Mesendoderm (in vitro differentiated cells): ENCODE results near the gene IFIT5.
"Not testable (repeated sequence)": the region's sequence is repeated elsewhere in the genome, so short reads cannot be mapped to it uniquely, and the experiment has no call there.

Source experiments
- DNase-seq: peaks from one replicate; pipeline ENCODE4 v3.0.0; 2013
- H2AK5ac ChIP-seq: 2 replicates; pipeline ENCODE4 v1.6.1; 2013; ENCODE audit warnings: low read length, inconsistent platforms
- H2BK120ac ChIP-seq: 2 replicates; pipeline ENCODE4 v1.6.1; 2013; ENCODE audit warnings: low read depth, mild to moderate bottlenecking, low read length, moderate library complexity, mixed read lengths
- H2BK15ac ChIP-seq: replicated peaks from 2 replicates; pipeline ENCODE4 v1.6.1; 2013; ENCODE audit warnings: low read depth, mild to moderate bottlenecking, moderate library complexity
- H2BK5ac ChIP-seq: 2 replicates; pipeline ENCODE4 v1.6.1; 2013; ENCODE audit warnings: low read length, inconsistent platforms
- H3K18ac ChIP-seq: 2 replicates; pipeline ENCODE4 v1.6.1; 2013; ENCODE audit warnings: mild to moderate bottlenecking, low read length, mixed read lengths
- H3K23ac ChIP-seq: one replicate; pipeline ENCODE4 v1.6.1; 2013; ENCODE audit warnings: low read length
- H3K27ac ChIP-seq: 2 replicates; pipeline ENCODE4 v1.5.1; 2013; ENCODE audit warnings: low read depth, mild to moderate bottlenecking, inconsistent platforms, low read length, moderate library complexity
- H3K27me3 ChIP-seq: 2 replicates; pipeline ENCODE4 v1.6.1; 2013; ENCODE audit warnings: low read length, control low read depth, mild to moderate bottlenecking, inconsistent platforms; ENCODE audit not compliant: insufficient read depth, poor library complexity
- H3K36me3 ChIP-seq: 2 replicates; pipeline ENCODE4 v1.6.1; 2013; ENCODE audit warnings: low read length, inconsistent platforms; ENCODE audit not compliant: control insufficient read depth, insufficient read depth
- H3K4ac ChIP-seq: one replicate; pipeline ENCODE4 v1.6.1; 2013; ENCODE audit warnings: low read depth, mild to moderate bottlenecking, low read length, moderate library complexity
- H3K4me1 ChIP-seq: 2 replicates; pipeline ENCODE4 v1.6.1; 2013; ENCODE audit warnings: low read depth, low read length, inconsistent platforms; ENCODE audit not compliant: control insufficient read depth
- H3K4me2 ChIP-seq: 2 replicates; pipeline ENCODE4 v1.6.1; 2013; ENCODE audit warnings: low read length
- H3K4me3 ChIP-seq: 2 replicates; pipeline ENCODE4 v1.5.1; 2013; ENCODE audit warnings: mild to moderate bottlenecking, low read length
- H3K56ac ChIP-seq: one replicate; pipeline ENCODE4 v1.6.1; 2013; ENCODE audit warnings: low read length
- H3K79me1 ChIP-seq: 2 replicates; pipeline ENCODE4 v1.6.1; 2013; ENCODE audit warnings: low read length, inconsistent platforms
- H3K79me2 ChIP-seq: 2 replicates; pipeline ENCODE4 v1.6.1; 2013; ENCODE audit warnings: mild to moderate bottlenecking, low read length; ENCODE audit not compliant: control insufficient read depth, insufficient read depth
- H3K9ac ChIP-seq: 2 replicates; pipeline ENCODE4 v1.6.1; 2013; ENCODE audit warnings: low read length, inconsistent platforms
- H4K5ac ChIP-seq: one replicate; pipeline ENCODE4 v1.6.1; 2013; ENCODE audit warnings: low read length
- H4K8ac ChIP-seq: one replicate; pipeline ENCODE4 v1.6.1; 2013; ENCODE audit warnings: low read depth, mild to moderate bottlenecking, control low read depth, low read length, moderate library complexity
- WGBS: extraction: QIAGEN DNeasy Blood & Tissue Kit; methylation state at CpG from one replicate; pipeline ENCODE4 v1.1.7; 2013; ENCODE audit warnings: low lambda C conversion rate, missing lambda C conversion rate; ENCODE audit not compliant: insufficient coverage; ENCODE audit errors: extremely low coverage; 5-methylcytosine and 5-hydroxymethylcytosine counted together

Gene IFIT5

GRCh38 chr10:89398003-89398749 is 16.2 kb upstream of the IFIT5 start:
- H2AK5ac ChIP-seq: no peak overlapping the region
- H3K56ac ChIP-seq: no peak overlapping the region
- no peak overlapping the region for H3K23ac ChIP-seq
- H3K79me1 ChIP-seq: no peaks in the 10 kb centered on the region
- H4K8ac ChIP-seq: no peak overlapping the region
- H3K27ac ChIP-seq: no peak overlapping the region
- no peak overlapping the region for H3K4ac ChIP-seq
- H3K36me3 ChIP-seq: no peaks in the 10 kb centered on the region
- no peak overlapping the region for H3K18ac ChIP-seq
- no peak overlapping the region for H2BK5ac ChIP-seq
- no peak for DNase-seq
- no peak overlapping the region for H2BK15ac ChIP-seq
- H3K4me3 ChIP-seq: no peak overlapping the region
- no peak overlapping the region for H4K5ac ChIP-seq
- no peaks in the 10 kb centered on the region for H3K79me2 ChIP-seq
- no peak overlapping the region for H3K9ac ChIP-seq
- H3K27me3 ChIP-seq: no peaks in the 10 kb centered on the region
- H3K4me1 ChIP-seq: no peaks in the 10 kb centered on the region
- WGBS: no CpG with 5 or more reads among the region's 5 CpGs
- H2BK120ac ChIP-seq: no peak overlapping the region
- no peak overlapping the region for H3K4me2 ChIP-seq

GRCh38 chr10:89399956-89400355 is 14.4 kb upstream of the IFIT5 start:
- H2BK5ac ChIP-seq: no peak overlapping the region
- no peak overlapping the region for H3K56ac ChIP-seq
- no peak overlapping the region for H4K5ac ChIP-seq
- H3K79me2 ChIP-seq: no peaks in the 10 kb centered on the region
- no peak overlapping the region for H2BK120ac ChIP-seq
- WGBS: no CpG with 5 or more reads among the region's 1 CpG
- H3K9ac ChIP-seq: no peak overlapping the region
- no peak overlapping the region for H3K27ac ChIP-seq
- no peak for DNase-seq
- no peak overlapping the region for H3K4ac ChIP-seq
- no peak overlapping the region for H3K4me2 ChIP-seq
- H3K18ac ChIP-seq: no peak overlapping the region
- no peaks in the 10 kb centered on the region for H3K36me3 ChIP-seq
- H2AK5ac ChIP-seq: no peak overlapping the region
- H3K23ac ChIP-seq: no peak overlapping the region
- H4K8ac ChIP-seq: no peak overlapping the region
- H3K4me3 ChIP-seq: no peak overlapping the region
- no peaks in the 10 kb centered on the region for H3K4me1 ChIP-seq
- no peak overlapping the region for H2BK15ac ChIP-seq
- no peaks in the 10 kb centered on the region for H3K27me3 ChIP-seq
- no peaks in the 10 kb centered on the region for H3K79me1 ChIP-seq

GRCh38 chr10:89403043-89403442 is 11.3 kb upstream of the IFIT5 start:
- Histone ChIP-seq H3K23ac (no peak overlapping the region), H2BK15ac (no peak overlapping the region), H3K27me3 (no peaks in the 10 kb centered on the region), H3K4ac (no peak overlapping the region), H4K5ac (no peak overlapping the region), H4K8ac (no peak overlapping the region), H3K56ac (no peak overlapping the region), H3K79me1 (no peaks in the 10 kb centered on the region), H2BK5ac (no peak overlapping the region), H3K27ac (no peak overlapping the region), H3K79me2 (no peaks in the 10 kb centered on the region), H2BK120ac (no peak overlapping the region), H3K4me2 (no peak overlapping the region), H3K18ac (no peak overlapping the region), H3K4me1 (no peaks in the 10 kb centered on the region), H3K4me3 (no peak overlapping the region), H2AK5ac (no peak overlapping the region), H3K9ac (no peak overlapping the region), H3K36me3 (no peaks in the 10 kb centered on the region)
- no peak for DNase-seq
- WGBS: no CpG with 5 or more reads among the region's 2 CpGs

GRCh38 chr10:89404104-89405047 is 10.0 kb upstream of the IFIT5 start:
- H2AK5ac ChIP-seq: no peak overlapping the region
- no peak overlapping the region for H3K56ac ChIP-seq
- no peaks in the 10 kb centered on the region for H3K36me3 ChIP-seq
- H3K79me2 ChIP-seq: no peaks in the 10 kb centered on the region
- no peak overlapping the region for H4K8ac ChIP-seq
- H3K4me3 ChIP-seq: no peak overlapping the region
- no peak overlapping the region for H3K27ac ChIP-seq
- no peaks in the 10 kb centered on the region for H3K4me1 ChIP-seq
- no peak overlapping the region for H4K5ac ChIP-seq
- no peak overlapping the region for H3K23ac ChIP-seq
- H2BK15ac ChIP-seq: no peak overlapping the region
- no peak overlapping the region for H3K4me2 ChIP-seq
- no peaks in the 10 kb centered on the region for H3K79me1 ChIP-seq
- no peaks in the 10 kb centered on the region for H3K27me3 ChIP-seq
- no peak overlapping the region for H2BK5ac ChIP-seq
- no peak overlapping the region for H3K9ac ChIP-seq
- WGBS: no CpG with 5 or more reads among the region's 11 CpGs
- no peak overlapping the region for H3K4ac ChIP-seq
- H2BK120ac ChIP-seq: no peak overlapping the region
- no peak overlapping the region for H3K18ac ChIP-seq
- no peak for DNase-seq

GRCh38 chr10:89406178-89406577 is 8.2 kb upstream of the IFIT5 start:
- not testable (repeated sequence) for H2BK120ac ChIP-seq, H4K8ac ChIP-seq, DNase-seq, H3K4me1 ChIP-seq, H3K79me2 ChIP-seq, H3K18ac ChIP-seq, H3K56ac ChIP-seq, H3K4ac ChIP-seq, H2BK15ac ChIP-seq, H3K23ac ChIP-seq, H3K79me1 ChIP-seq, H3K4me2 ChIP-seq, H3K27ac ChIP-seq, H4K5ac ChIP-seq, H2AK5ac ChIP-seq, H3K4me3 ChIP-seq, H2BK5ac ChIP-seq, H3K27me3 ChIP-seq, H3K36me3 ChIP-seq, H3K9ac ChIP-seq
- WGBS: no CpG with 5 or more reads among the region's 9 CpGs
